GM18499 (cell line): ENCODE measurements around the gene KDM4C.
A peak's percentile ranks its signal among the peaks of the same experiment; 100 is the strongest.
"Not testable (repeated sequence)": the region's sequence is repeated elsewhere in the genome, so short reads cannot be mapped to it uniquely, and the experiment has no call there.

Experiments used
- ATAC-seq: cut with Tn5 transposase; IDR thresholded peaks from one replicate; pipeline ENCODE4 v1.9.1; 2021; ENCODE audit warnings: moderate number of reproducible peaks; ENCODE audit not compliant: insufficient read depth, unreplicated experiment

Gene KDM4C

DNA sequence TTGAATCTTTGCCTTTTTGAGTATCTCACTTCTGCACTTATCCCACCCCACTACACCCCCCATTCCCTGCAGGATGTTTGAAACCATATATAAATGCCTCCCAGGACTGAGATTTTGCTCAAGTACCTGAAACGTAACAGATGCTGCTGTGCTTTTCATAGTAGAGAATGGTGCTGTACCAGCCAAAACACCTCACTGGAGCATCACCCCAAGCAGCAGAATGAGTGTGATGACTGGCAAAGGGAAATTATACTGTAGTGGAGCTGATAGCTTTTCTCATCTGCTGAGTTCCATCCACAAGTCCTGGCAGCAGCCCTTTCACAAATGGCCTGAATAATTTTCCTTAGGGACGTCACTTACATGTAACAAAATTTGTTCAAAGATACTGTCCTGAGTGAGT lies 246.1 kb downstream of the KDM4C start:
- ATAC-seq: no peak

DNA sequence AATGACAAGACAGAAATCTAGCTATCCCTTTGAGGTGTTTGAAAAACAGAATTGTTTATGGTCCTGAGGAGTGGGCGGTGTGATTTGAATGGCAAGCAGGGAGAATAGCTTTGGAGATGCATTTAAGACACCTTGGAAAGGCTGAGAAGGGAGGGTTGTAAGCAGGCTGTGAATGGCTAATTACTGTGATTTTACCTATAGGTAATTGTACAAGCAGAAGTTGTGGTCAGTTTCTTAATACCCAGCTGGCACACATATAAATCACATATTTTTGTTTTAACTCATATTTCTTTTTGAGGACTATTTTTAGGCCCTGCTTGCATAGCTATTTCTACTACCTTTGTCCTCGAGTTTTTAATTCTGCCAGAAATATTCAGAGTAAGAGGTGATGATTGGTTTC lies 248.6 kb downstream of the KDM4C start:
- ATAC-seq: no peak

DNA sequence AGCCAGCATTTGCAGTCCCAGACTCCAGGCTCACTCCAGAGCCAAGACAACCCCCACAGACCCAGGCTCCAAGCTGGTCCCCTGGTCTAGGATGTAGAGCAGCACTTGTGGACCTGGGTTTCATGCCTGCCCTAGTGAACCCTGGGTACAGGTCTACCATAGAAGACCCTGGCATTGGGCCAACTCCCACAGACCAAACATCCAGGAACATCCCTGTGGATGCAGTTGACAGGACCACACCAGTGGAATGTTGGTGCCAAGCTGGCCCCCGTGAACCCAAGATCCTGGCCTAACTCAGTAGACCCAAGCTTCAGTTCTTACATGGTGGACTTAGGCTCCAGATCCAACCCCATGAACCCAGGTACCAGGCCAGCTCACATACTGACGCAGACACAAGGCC lies 250.6 kb downstream of the KDM4C start:
- ATAC-seq: no peak

DNA sequence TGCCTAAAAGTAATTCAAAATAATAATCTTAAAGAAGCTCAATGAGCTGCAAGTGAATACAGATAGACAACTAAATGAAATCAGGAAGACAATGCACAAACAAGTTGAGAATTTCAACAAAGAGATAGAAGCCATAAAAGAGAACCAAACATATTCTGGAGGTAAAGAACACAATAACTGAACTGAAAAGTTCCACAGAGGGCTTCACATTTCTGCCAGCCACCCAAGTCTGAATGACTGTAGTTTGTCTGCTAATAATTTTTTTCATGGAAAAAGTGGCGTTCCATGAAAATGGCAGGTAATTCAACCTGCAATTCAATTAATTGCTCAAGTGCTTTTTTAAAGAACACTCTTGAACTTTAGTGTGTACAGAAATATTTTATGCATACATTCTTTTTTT lies 251.3 kb downstream of the KDM4C start:
- ATAC-seq: no peak

GRCh38 chr9:7011395-7012067 lies 253.8 kb downstream of the KDM4C start:
- no peak for ATAC-seq

DNA sequence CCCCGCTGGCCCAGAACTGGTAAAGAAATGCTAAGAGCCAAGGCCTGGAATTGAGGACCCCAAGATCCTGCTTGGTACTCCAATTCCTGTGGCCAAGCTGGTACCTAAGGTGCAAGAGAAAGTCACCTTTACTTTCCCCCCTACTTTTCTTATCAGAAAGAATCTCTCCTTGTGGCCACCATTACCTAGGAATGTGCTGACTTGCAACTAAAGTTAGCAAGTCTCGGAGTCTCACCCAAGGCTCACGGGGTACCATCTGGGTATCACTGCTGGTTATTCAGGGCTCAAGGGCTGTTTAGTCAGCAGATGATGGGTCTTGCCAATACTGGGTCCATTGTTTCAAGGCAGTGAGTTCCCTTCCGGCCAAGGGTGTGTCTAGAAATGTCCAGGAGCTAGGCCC lies 270.2 kb downstream of the KDM4C start:
- no peak for ATAC-seq

DNA sequence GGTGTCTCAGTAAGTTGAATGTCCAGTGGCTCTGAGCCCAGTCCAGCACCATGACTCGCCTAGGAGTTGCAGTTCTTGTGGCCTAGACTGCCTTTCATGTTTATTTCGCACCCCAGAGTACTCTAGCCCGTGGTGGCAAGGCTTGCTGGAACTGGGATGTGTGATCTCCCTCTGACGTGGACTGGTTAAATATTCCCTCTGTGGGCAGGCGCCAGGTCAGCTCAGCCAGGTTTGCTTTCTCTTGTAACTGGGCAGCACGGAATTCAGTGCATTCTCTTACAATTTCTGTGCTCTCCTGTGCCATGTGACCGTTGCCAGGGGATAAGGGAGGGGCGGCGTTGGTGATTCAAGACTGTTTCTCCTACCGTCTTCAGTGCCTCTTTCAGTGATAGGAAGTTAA lies 270.8 kb downstream of the KDM4C start:
- ATAC-seq: no peak

DNA sequence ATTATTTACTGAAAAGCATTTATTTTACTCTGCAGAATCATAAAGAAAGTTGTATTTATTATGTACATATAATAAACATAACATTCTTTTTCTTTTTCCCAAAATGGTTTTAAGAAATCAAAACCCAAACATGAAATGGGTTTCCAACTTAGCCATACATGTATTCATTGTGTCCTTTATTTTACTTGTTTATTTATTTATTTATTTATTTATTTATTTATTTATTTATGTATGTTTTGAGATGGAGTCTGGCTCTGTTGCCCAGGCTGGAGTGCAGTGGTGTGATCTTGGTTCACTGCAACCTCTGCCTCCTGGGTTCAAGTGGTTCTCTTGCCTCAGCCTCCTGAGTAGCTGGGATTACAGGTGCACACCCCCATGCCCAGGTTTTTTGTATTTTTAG lies 273.2 kb downstream of the KDM4C start:
- not testable (repeated sequence) for ATAC-seq

- ATAC-seq: no peak
Measured at GRCh38 chr9:7033076-7034045, 275.6 kb downstream of the KDM4C start.

- no peak for ATAC-seq
Measured at GRCh38 chr9:7037176-7037575, 279.4 kb downstream of the KDM4C start.

DNA sequence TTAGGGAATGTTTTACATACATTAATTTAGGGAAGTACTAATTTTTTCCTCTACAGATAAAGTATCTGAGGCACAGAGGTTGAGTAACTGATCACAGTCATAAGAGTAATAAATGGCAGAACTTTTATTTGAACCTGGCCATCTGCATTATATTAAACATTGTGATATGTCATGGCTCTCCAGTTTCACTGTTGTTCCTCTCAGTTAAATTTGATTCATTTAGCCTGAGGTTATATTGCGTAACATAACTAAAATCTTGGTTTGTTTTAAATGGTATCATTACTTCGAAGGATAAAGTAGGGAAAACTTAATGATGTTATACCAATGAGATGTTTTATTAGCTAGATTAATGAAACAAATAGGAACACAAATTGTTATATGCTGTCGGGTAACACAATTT lies 284.4 kb downstream of the KDM4C start:
- ATAC-seq: no peak

GRCh38 chr9:7045361-7045760 lies 287.6 kb downstream of the KDM4C start:
- no peak for ATAC-seq

DNA sequence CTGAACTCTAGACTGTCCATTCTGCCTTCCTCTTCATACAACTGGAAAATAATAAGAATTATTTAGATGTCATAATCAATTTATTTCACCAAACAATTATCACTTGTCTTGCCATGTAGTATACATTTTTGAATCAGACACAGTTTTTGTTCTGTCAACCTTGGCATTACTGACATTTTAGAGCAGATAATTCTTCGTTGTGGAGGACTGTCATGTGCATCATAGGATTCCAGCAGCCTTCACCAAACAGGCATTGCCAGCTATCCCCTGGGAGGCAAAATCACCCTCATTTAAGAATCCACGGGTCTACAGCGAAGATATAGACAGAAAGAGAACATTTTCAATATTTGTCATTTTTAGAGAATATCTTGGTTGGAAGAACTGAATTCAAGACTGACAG lies 293.9 kb downstream of the KDM4C start:
- no peak for ATAC-seq

DNA sequence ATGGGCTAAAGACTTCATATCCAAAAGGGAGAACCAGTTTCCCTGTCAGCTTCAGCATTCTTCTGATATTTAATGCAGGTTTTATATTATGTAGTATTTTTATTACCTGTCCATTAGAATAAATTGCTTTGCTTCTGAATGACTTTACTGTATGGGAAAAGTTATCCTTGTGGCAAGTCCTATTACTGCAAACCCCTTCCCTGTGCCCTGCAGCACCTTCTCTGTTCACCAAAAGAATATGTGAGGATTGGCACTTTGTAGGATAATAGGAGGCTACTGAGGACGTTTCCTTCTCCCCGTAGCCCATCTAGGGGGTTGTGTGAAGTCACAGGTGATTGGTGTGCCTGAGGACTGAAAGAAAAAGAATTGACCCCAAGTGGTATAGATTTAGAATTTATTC lies 296.1 kb downstream of the KDM4C start:
- ATAC-seq: no peak

- peak; percentile 62 for ATAC-seq
Measured at GRCh38 chr9:7055171-7055903, 297.6 kb downstream of the KDM4C start.

- no peak for ATAC-seq
Measured at GRCh38 chr9:7056254-7056653, 298.5 kb downstream of the KDM4C start.

GRCh38 chr9:7058473-7058872 lies 300.7 kb downstream of the KDM4C start:
- no peak for ATAC-seq

DNA sequence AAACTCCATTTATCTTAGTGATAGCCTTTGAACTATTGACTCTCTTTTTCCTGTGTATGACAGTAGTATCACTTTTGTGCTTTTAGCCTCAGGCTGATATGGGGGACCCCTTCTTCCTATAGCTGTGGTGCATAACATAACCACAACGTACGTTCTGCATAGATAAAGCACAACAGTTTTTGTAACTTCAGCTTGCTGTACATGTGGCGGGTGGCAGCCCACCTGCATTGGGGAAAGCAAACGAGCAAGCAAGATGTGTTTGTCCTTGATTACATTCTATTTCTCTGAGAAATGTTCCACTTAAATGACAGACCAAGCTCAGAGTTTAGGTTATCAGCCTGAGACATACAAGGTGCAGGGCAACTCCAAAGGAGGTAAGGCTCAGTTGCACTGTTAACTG lies 309.4 kb downstream of the KDM4C start:
- ATAC-seq: no peak

DNA sequence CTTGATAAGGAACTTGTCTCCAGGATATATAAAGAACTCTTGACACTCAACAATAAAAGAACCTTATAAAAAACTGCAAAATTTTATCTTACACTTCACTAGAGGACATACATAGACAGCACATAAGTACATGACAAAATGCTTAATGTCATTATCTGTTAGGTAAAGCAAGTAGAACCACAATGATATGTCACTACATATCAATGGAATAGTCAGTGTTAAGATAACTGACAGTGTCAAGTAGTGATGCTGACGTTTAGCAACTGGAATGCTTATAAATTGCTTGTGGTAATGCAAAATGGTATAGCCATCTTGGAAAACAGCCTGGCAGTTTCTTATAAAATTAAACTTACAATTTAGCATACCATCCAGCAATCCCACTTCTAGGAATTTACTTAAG lies 314.1 kb downstream of the KDM4C start:
- no peak for ATAC-seq

GRCh38 chr9:7073706-7074105 lies 315.9 kb downstream of the KDM4C start:
- ATAC-seq: no peak

DNA sequence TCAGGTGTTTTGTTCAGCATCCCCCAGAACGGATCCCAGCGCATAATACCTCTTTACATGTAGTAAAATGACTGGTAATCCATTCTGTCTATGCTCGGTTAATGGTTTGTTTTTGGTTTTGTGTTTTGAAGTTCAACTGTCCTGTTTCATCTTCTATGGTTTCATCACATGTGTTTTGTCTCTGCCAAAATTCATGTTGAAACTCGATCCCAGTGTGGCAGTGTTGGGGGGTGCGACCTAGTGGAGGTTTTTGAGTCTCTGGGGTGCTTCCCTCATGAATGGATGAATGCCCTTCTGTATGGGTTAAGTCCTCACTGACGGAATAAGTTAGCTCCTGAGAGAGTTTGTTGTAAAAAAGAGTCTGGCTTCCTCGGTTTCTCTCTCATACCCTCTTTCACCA lies 317.4 kb downstream of the KDM4C start:
- ATAC-seq: no peak
